GM15510 (cell line): ENCODE results near the gene PSD4.

Experiments
- POLR2A ChIP-seq: IDR thresholded peaks from 3 replicates; pipeline ENCODE4 v1.6.1; 2011; ENCODE audit warnings: borderline replicate concordance; ENCODE audit not compliant: insufficient read length; ENCODE audit errors: extremely low read depth

PSD4 gene

GRCh38 chr2:113198790-113199612 is 25.2 kb downstream of the PSD4 start:
- peak; percentile 9 for TF ChIP-seq POLR2A

- TF ChIP-seq POLR2A = no peak
These were observed 26.5 kb downstream of the PSD4 start for GRCh38 chr2:113200236-113200635.

GRCh38 chr2:113200736-113201490 is 27.1 kb downstream of the PSD4 start:
- TF ChIP-seq POLR2A = no peak

GRCh38 chr2:113201496-113202304 is 27.9 kb downstream of the PSD4 start:
- no peak for TF ChIP-seq POLR2A

GRCh38 chr2:113202305-113203216 is 28.8 kb downstream of the PSD4 start:
- TF ChIP-seq POLR2A = peak; percentile 9

- TF ChIP-seq POLR2A = no peak
These were observed 29.4 kb downstream of the PSD4 start for GRCh38 chr2:113203217-113203530.

GRCh38 chr2:113203901-113204519 is 30.2 kb downstream of the PSD4 start:
- no peak for TF ChIP-seq POLR2A

- no peak for TF ChIP-seq POLR2A
These were observed 32.5 kb downstream of the PSD4 start for GRCh38 chr2:113206251-113206650.

GRCh38 chr2:113207021-113207420 is 33.2 kb downstream of the PSD4 start:
- no peak for TF ChIP-seq POLR2A

- TF ChIP-seq POLR2A = no peak
These were observed 34.6 kb downstream of the PSD4 start for GRCh38 chr2:113208396-113208795.

GRCh38 chr2:113209011-113209645 is 35.4 kb downstream of the PSD4 start:
- no peak for TF ChIP-seq POLR2A

- no peak for TF ChIP-seq POLR2A
These were observed 35.9 kb downstream of the PSD4 start for GRCh38 chr2:113209646-113210171.
